Endothelial cell of umbilical vein (primary cell): Measurements from ENCODE around the gene PGBD5. TPM values are rescaled to one million over a fixed set of nuclear protein-coding genes. Genes with fewer than 3 reads are reported as not detected.

Experiments used
- BruUV-seq: library from RNA; stranded (reverse); fragments of 400-500 nt; replicated peaks from 2 replicates; lab custom pipeline; 2021; lab: Mats Ljungman, UMichigan
- CTCF ChIA-PET: fragments of 300-600, 350-600 bp; sonication (Branson Sonifier 250); formaldehyde crosslinking; loops from one replicate; lab custom pipeline; 2021; ENCODE audit warnings: antibody characterized with exemption, inconsistent platforms; lab: Charles Lee
- POLR2A ChIA-PET: fragments of 300-600, 350-600 bp; sonication (Branson Sonifier 250); formaldehyde crosslinking; loops from one replicate; lab custom pipeline; 2021; ENCODE audit warnings: antibody characterized with exemption, inconsistent platforms; lab: Charles Lee
- DNase-seq: peaks from one replicate; pipeline ENCODE4 v3.0.0-alpha.2; 2011; ENCODE audit warnings: low read depth, low spot score
- FAIRE-seq: peaks from 2 replicates; lab custom pipeline; 2011; peaks lifted over from hg19 to GRCh38; lab: Jason Lieb, UNC
- H2AFZ ChIP-seq: 2 replicates; pipeline ENCODE4 v1.6.0; 2012; ENCODE audit warnings: low read depth, low read length, control low read depth, inconsistent platforms
- H3K27ac ChIP-seq: 2 replicates; pipeline ENCODE4 v1.5.1; 2011; ENCODE audit warnings: low read depth, mild to moderate bottlenecking, control low read depth, low read length, moderate library complexity; ENCODE audit not compliant: insufficient read depth
- H3K27me3 ChIP-seq, 2 experiments: 2 replicates each; pipeline versions ENCODE4 v1.6.0 to v1.6.1; 2011; ENCODE audit warnings: low read length in 2 of 2, mixed read lengths in 1 of 2; ENCODE audit not compliant: control insufficient read depth in 2 of 2, insufficient read depth in 2 of 2
- H3K36me3 ChIP-seq, 2 experiments: 2 replicates in 1 of 2; 3 replicates in 1 of 2; pipeline ENCODE4 v1.5.1; 2011; ENCODE audit warnings: low read length in 2 of 2, mild to moderate bottlenecking in 1 of 2, moderate library complexity in 1 of 2; ENCODE audit not compliant: control insufficient read depth in 2 of 2, insufficient read depth in 2 of 2; ENCODE audit errors: extremely low read depth in 1 of 2
- H3K4me1 ChIP-seq: 3 replicates; pipeline ENCODE4 v1.5.1; 2011; ENCODE audit warnings: mild to moderate bottlenecking, low read length; ENCODE audit not compliant: control insufficient read depth, insufficient read depth; ENCODE audit errors: extremely low read depth
- H3K4me2 ChIP-seq: 2 replicates; pipeline ENCODE4 v1.6.1; 2011; ENCODE audit warnings: low read length, control low read depth, mixed read lengths; ENCODE audit not compliant: insufficient read depth
- H3K4me3 ChIP-seq, 3 experiments: fragments of 200-600 bp in 1 of 3; sonication (generic), shearing (Covaris generic) in 1 of 3; replicated peaks in 1 of 3; 2 replicates each; pipeline ENCODE4 v1.5.1; 2011 to 2016; ENCODE audit warnings: control low read depth in 3 of 3, low read length in 3 of 3, mild to moderate bottlenecking in 2 of 3, inconsistent platforms in 1 of 3, low read depth in 1 of 3, moderate library complexity in 1 of 3; ENCODE audit not compliant: insufficient read depth in 1 of 3
- H3K79me2 ChIP-seq: 2 replicates; pipeline ENCODE4 v1.6.0; 2012; ENCODE audit warnings: low read length, inconsistent platforms; ENCODE audit not compliant: control insufficient read depth, insufficient read depth
- H3K9ac ChIP-seq: replicated peaks from 2 replicates; pipeline ENCODE3; 2011; ENCODE audit warnings: low read length, control low read depth; ENCODE audit not compliant: insufficient read depth; ENCODE audit errors: extremely low read depth
- H3K9me1 ChIP-seq: replicated peaks from 3 replicates; pipeline ENCODE4 v1.6.0; 2011; ENCODE audit warnings: mild to moderate bottlenecking, low read length; ENCODE audit not compliant: control insufficient read depth, insufficient read depth; ENCODE audit errors: extremely low read depth
- H3K9me3 ChIP-seq: replicated peaks from 2 replicates; pipeline ENCODE4 v1.5.1; 2012; ENCODE audit warnings: low read length, inconsistent platforms; ENCODE audit not compliant: control insufficient read depth, insufficient read depth
- H4K20me1 ChIP-seq: replicated peaks from 2 replicates; pipeline ENCODE3; 2011; ENCODE audit warnings: mild to moderate bottlenecking, low read length; ENCODE audit not compliant: control insufficient read depth, insufficient read depth; ENCODE audit errors: extremely low read depth
- EZH2 ChIP-seq: IDR thresholded peaks from 2 replicates; pipeline ENCODE4 v1.6.1; 2012; ENCODE audit warnings: borderline replicate concordance, low read depth, mild to moderate bottlenecking, moderate library complexity, low read length, inconsistent platforms; ENCODE audit not compliant: severe bottlenecking
- FOS ChIP-seq: IDR thresholded peaks from 2 replicates; pipeline ENCODE4 v1.6.1; 2011; ENCODE audit warnings: mild to moderate bottlenecking, low read length, moderate library complexity, borderline replicate concordance; ENCODE audit not compliant: insufficient read depth
- GATA2 ChIP-seq: IDR thresholded peaks from 2 replicates; pipeline ENCODE4 v1.7.0; 2011; ENCODE audit warnings: low read depth, mild to moderate bottlenecking, moderate library complexity, mixed read lengths, low read length; ENCODE audit not compliant: insufficient read length, insufficient read depth
- JUN ChIP-seq: IDR thresholded peaks from 2 replicates; pipeline ENCODE4 v1.6.1; 2011; ENCODE audit warnings: borderline replicate concordance, low read depth; ENCODE audit not compliant: insufficient read length, insufficient read depth
- MYC ChIP-seq: IDR thresholded peaks from one replicate; pipeline ENCODE4 v1.6.1; 2011; ENCODE audit warnings: mild to moderate bottlenecking, low read depth, low read length
- POLR2A ChIP-seq: IDR thresholded peaks from 2 replicates; pipeline ENCODE4 v1.6.1; 2012; ENCODE audit warnings: low read depth, mild to moderate bottlenecking, control low read depth, low read length
- POLR2AphosphoS5 ChIP-seq: IDR thresholded peaks from 2 replicates; pipeline ENCODE4 v1.6.1; 2012; ENCODE audit warnings: low read depth, mild to moderate bottlenecking, control low read depth, low read length, moderate library complexity; ENCODE audit not compliant: insufficient read depth
- dilution Hi-C: fragments of 300-500 bp; cut with MboI; formaldehyde crosslinking; loops from one replicate; pipeline ENCODE4 v1.15.0; 2019; ENCODE audit warnings: low sequenced_read_pairs; ENCODE audit not compliant: extremely low pct_ligation_motif_present
- intact Hi-C: fragments of 100-400 bp; cut with micrococcal nuclease; formaldehyde crosslinking; loops from one replicate; pipeline ENCODE4 v1.10.0; 2022
- polyA plus RNA-seq, 4 experiments: library from polyadenylated mRNA; depleted of rRNA in 3 of 4; stranded (reverse) in 3 of 4; unstranded in 1 of 4; fragments of >200 nt; gene quantifications; 2 replicates each; pipeline versions ENCODE4 v1.2.1 to v1.2.3, GENCODE V29; 2011 to 2012; ENCODE audit warnings: missing spikeins in 1 of 4
- total RNA-seq: library from RNA; stranded (reverse); gene quantifications from 2 replicates; pipeline ENCODE4 v1.2.3, GENCODE V29; 2021
- TF ChIP-seq, protein P1 (sequence below): IDR thresholded peaks from 2 replicates; pipeline ENCODE4 v1.6.1; 2011; ENCODE audit not compliant: insufficient read depth, insufficient read length
- TF ChIP-seq, protein P2 (sequence below), 2 donors: IDR thresholded peaks; 1 replicate in 1 of 2; 2 replicates in 1 of 2; pipeline ENCODE4 v1.5.1; 2011; ENCODE audit warnings: low read length in 2 of 2, mild to moderate bottlenecking in 2 of 2, moderate library complexity in 2 of 2, control low read depth in 1 of 2, inconsistent platforms in 1 of 2, low read depth in 1 of 2; ENCODE audit not compliant: insufficient read depth in 1 of 2; ENCODE audit errors: extremely low read depth in 1 of 2

PGBD5 gene
- total and polyA plus RNA-seq, 2 donors (not counting 3 experiments of a cell fraction or from before 2014, with no cell fraction given): 0.03 TPM; not detected in 1

DNA sequence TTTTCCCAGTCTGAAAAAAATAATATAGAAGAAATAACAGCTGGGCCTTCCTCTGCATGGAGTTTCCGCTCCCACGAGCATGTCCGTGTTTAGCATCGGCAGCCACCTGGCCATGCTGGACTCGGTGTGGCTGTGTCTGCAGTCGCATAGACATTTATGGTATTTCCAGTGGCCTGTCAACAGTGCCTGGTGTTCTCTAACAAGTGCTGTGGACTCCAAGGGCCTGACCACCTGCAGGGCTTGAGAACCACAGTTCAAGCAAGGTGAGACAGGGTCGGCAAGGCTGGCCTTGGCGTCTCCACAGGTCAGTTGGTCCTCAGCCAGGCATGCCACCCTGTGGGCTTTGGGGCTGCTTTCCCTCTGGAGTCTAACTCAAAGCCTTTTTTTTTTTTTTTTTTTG lies 124.8 kb downstream of the PGBD5 start:
- Histone ChIP-seq H3K9ac (no peak overlapping the region), H3K27me3 (peaks cover under 1 to 3% of the 10 kb centered on the region in 2 experiments), H3K36me3 (no peaks in the 10 kb centered on the region), H3K9me3 (no peaks in the 10 kb centered on the region), H3K9me1 (no peaks in the 10 kb centered on the region), H3K4me3 (no peak overlapping the region), H3K79me2 (no peaks in the 10 kb centered on the region), H3K4me1 (no peaks in the 10 kb centered on the region), H3K4me2 (no peak overlapping the region), H2AFZ (no peak overlapping the region), H3K27ac (no peak overlapping the region), H4K20me1 (no peaks in the 10 kb centered on the region)
- FAIRE-seq: no peak
- ChIA-PET CTCF (no interaction called here), POLR2A (no interaction called here)
- dilution Hi-C loops: no loop called here
- intact Hi-C loops: no loop called here
- TF ChIP-seq EZH2: no peak
- TF ChIP-seq, protein P1, sequence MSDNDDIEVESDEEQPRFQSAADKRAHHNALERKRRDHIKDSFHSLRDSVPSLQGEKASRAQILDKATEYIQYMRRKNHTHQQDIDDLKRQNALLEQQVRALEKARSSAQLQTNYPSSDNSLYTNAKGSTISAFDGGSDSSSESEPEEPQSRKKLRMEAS: no peak
- no peak for TF ChIP-seq POLR2A
- BruUV-seq: no TSS peak
- no peak for DNase-seq

DNA sequence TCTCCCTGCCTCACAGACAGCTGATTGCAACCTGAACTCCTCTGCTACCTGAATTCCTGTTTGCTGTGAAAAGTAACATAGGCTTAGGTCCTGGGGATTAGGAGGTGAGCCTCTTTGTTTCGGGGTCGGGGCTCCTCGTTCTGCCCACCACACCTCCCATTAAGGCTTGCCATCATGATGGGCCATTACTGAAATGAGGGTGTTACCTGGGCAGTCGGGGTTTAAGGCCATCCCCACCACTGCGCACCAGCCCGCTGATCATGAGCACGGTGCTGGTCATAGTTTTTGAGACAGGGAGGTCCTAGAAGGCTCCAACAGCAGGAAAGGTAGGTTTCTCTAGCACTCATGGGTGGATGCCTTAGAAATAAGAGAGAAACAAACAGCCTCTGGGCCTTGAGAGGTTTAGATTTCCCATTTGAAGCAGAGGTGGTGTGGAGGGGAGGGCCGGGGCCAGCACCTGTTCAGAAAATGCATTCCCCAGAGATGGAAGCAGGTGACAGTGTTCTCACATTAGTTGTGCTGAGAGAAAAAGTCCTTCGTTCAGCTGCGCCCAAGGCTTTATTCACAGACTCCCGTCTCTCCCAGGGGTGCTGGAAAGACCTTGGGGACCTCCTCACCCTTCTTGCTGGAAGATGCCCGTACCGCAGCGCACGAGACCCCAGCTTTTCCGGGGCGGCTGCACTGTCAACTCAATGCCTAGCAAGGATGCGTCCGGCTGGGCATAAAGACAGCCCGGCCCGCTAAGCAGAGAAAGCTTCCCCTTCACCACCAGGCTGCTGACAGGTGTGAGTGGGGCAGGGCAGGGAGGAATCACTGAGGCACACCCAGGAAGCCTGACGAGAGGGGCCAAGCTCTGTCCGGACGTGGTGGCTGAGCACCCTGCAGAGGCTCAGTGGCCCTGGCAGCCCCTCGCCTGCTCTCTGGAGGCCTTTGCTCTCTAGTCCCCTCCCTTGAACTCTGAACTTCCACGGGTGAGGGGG lies 125.5 kb downstream of the PGBD5 start:
- Histone ChIP-seq H3K9me3 (no peaks in the 10 kb centered on the region), H3K4me3 (no peak overlapping the region), H3K27me3 (peaks cover 3% of the 10 kb centered on the region in 2 experiments), H4K20me1 (no peaks in the 10 kb centered on the region), H3K4me2 (no peak overlapping the region), H3K36me3 (no peaks in the 10 kb centered on the region), H3K27ac (no peak overlapping the region), H3K79me2 (no peaks in the 10 kb centered on the region), H3K4me1 (no peaks in the 10 kb centered on the region), H3K9me1 (no peaks in the 10 kb centered on the region), H2AFZ (no peak overlapping the region), H3K9ac (no peak overlapping the region)
- DNase-seq: no peak
- no TSS peak for BruUV-seq
- dilution Hi-C loops: no loop called here
- FAIRE-seq: no peak
- intact Hi-C loops: no loop called here
- CTCF ChIA-PET: no interaction called here
- TF ChIP-seq POLR2AphosphoS5 (no peak), MYC (no peak), EZH2 (no peak), POLR2A (no peak), JUN (no peak), FOS (no peak), GATA2 (no peak)
- TF ChIP-seq, protein P1: no peak
- TF ChIP-seq, protein P2, sequence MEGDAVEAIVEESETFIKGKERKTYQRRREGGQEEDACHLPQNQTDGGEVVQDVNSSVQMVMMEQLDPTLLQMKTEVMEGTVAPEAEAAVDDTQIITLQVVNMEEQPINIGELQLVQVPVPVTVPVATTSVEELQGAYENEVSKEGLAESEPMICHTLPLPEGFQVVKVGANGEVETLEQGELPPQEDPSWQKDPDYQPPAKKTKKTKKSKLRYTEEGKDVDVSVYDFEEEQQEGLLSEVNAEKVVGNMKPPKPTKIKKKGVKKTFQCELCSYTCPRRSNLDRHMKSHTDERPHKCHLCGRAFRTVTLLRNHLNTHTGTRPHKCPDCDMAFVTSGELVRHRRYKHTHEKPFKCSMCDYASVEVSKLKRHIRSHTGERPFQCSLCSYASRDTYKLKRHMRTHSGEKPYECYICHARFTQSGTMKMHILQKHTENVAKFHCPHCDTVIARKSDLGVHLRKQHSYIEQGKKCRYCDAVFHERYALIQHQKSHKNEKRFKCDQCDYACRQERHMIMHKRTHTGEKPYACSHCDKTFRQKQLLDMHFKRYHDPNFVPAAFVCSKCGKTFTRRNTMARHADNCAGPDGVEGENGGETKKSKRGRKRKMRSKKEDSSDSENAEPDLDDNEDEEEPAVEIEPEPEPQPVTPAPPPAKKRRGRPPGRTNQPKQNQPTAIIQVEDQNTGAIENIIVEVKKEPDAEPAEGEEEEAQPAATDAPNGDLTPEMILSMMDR (IDR thresholded peaks at IDR 0.05; ENCODE audit: extremely low read depth in 1 of 2, insufficient read depth in 1 of 2, low read depth in 1 of 2, low read length in 2 of 2): no peak
- POLR2A ChIA-PET: no interaction called here
